Karpas-422 (cell line): ENCODE results near the gene HGS. TPM values are rescaled to one million over a fixed set of nuclear protein-coding genes. Genes with fewer than 3 reads are reported as not detected.

Source experiments
- DNase-seq: peaks from one replicate; pipeline ENCODE4 v3.0.0-alpha.2; 2015
- H2AFZ ChIP-seq: fragments of 200-600 bp; sonication (generic); 2 replicates; pipeline ENCODE4 v1.6.1; 2014; ENCODE audit warnings: antibody characterized with exemption, low read length, mixed read lengths
- H3K27ac ChIP-seq: fragments of 200-600 bp; sonication (generic); 2 replicates; pipeline ENCODE4 v1.5.1; 2014; ENCODE audit warnings: mild to moderate bottlenecking, low read length, moderate library complexity
- H3K27me3 ChIP-seq: fragments of 200-600 bp; sonication (generic); 2 replicates; pipeline ENCODE4 v1.6.1; 2014; ENCODE audit warnings: low read length, mixed read lengths
- H3K36me3 ChIP-seq: fragments of 200-600 bp; sonication (generic); 2 replicates; pipeline ENCODE4 v1.6.1; 2014; ENCODE audit warnings: low read length, mixed read lengths; ENCODE audit not compliant: insufficient read depth
- H3K4me1 ChIP-seq: fragments of 200-600 bp; sonication (generic); 2 replicates; pipeline ENCODE4 v1.6.1; 2014; ENCODE audit warnings: mild to moderate bottlenecking, low read length, mixed read lengths
- H3K4me2 ChIP-seq: fragments of 200-600 bp; sonication (generic); 2 replicates; pipeline ENCODE4 v1.6.1; 2014; ENCODE audit warnings: low read length, low read depth, mild to moderate bottlenecking; ENCODE audit not compliant: poor library complexity, severe bottlenecking
- H3K4me3 ChIP-seq: fragments of 200-600 bp; sonication (generic); 2 replicates; pipeline ENCODE4 v1.5.1; 2014; ENCODE audit warnings: mild to moderate bottlenecking, antibody characterized with exemption, low read length, mixed read lengths
- H3K79me2 ChIP-seq: fragments of 200-600 bp; sonication (generic); 2 replicates; pipeline ENCODE4 v1.6.1; 2014; ENCODE audit warnings: mild to moderate bottlenecking, low read length, mixed read lengths
- H3K9ac ChIP-seq: fragments of 200-600 bp; sonication (generic); 2 replicates; pipeline ENCODE4 v1.6.0; 2014; ENCODE audit warnings: low read length
- H3K9me2 ChIP-seq: fragments of 200-600 bp; sonication (generic), shearing (Covaris generic); replicated peaks from 2 replicates; pipeline ENCODE4 v1.6.0; 2014; ENCODE audit warnings: mild to moderate bottlenecking, low read length, moderate library complexity; ENCODE audit not compliant: insufficient read depth
- H3K9me3 ChIP-seq: fragments of 300-700, 200-600 bp; sonication (generic); 2 replicates; pipeline ENCODE4 v1.6.1; 2014; ENCODE audit warnings: low read length, mixed read lengths
- H4K20me1 ChIP-seq: fragments of 200-600 bp; sonication (generic); 2 replicates; pipeline ENCODE4 v1.6.1; 2014; ENCODE audit warnings: mild to moderate bottlenecking, antibody characterized with exemption, low read length, low read depth; ENCODE audit not compliant: insufficient read depth
- total RNA-seq: library from RNA; depleted of rRNA; stranded (reverse); fragments of >200 nt; shearing (Covaris generic); gene quantifications from 2 replicates; pipeline ENCODE4 v1.2.3, GENCODE V29; 2014; ENCODE audit warnings: low replicate concordance

HGS gene
- total RNA-seq, 1 experiment from 2014 or later, result 57.2 TPM

DNA sequence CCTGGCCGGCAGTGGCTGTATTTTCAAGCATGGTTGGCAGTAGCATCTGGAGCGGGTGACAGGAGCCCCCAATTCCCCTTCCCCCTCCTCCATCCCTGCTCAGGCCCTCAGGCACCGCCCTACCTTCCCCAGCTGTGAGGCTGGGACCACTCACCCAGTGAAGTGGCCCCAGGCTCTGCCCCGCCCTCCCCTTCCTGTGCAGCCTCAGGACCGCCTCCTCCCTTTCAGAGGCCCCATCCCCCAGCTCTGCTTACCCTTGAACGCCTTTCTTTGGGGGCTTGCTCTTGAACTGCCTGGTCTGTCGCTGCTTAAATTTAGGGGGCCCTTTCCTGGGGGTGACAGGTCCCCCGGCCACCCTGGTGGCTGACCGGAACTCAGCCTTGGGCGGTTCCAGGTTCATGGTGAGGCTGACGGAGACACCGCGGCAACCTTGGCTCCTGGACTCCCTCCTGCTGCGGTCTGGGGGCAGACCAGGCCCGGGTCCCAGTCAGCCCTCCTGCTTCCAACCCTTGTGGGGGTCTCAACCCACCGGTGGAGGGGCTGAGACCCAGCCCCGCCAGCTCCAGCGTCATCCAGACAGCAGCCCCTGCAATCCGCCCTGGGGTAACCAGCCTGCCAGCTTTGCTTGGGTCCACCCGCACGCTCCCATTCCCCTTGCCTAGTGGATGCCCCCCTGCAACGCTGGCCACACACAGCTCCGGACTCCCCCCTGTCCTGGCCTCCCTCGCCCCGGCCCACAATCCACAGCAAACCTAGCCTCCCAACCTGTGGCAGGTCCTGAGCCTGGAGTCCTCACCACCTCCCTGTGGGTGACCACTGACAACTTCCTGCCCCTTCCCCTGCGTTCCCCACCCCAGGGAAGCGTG lies 30.7 kb upstream of the HGS start:
- H3K4me1 ChIP-seq, result no peaks in the 10 kb centered on the region
- no peak overlapping the region for H3K4me2 ChIP-seq
- no peak overlapping the region for H3K27ac ChIP-seq
- no peaks in the 10 kb centered on the region for H3K79me2 ChIP-seq
- H2AFZ ChIP-seq, result no peak overlapping the region
- no peaks in the 10 kb centered on the region for H3K9me3 ChIP-seq
- no peak for DNase-seq
- no peaks in the 10 kb centered on the region for H4K20me1 ChIP-seq
- no peaks in the 10 kb centered on the region for H3K36me3 ChIP-seq
- H3K4me3 ChIP-seq, result no peak overlapping the region
- H3K9ac ChIP-seq, result no peak overlapping the region
- no peaks in the 10 kb centered on the region for H3K9me2 ChIP-seq
- no peaks in the 10 kb centered on the region for H3K27me3 ChIP-seq

DNA sequence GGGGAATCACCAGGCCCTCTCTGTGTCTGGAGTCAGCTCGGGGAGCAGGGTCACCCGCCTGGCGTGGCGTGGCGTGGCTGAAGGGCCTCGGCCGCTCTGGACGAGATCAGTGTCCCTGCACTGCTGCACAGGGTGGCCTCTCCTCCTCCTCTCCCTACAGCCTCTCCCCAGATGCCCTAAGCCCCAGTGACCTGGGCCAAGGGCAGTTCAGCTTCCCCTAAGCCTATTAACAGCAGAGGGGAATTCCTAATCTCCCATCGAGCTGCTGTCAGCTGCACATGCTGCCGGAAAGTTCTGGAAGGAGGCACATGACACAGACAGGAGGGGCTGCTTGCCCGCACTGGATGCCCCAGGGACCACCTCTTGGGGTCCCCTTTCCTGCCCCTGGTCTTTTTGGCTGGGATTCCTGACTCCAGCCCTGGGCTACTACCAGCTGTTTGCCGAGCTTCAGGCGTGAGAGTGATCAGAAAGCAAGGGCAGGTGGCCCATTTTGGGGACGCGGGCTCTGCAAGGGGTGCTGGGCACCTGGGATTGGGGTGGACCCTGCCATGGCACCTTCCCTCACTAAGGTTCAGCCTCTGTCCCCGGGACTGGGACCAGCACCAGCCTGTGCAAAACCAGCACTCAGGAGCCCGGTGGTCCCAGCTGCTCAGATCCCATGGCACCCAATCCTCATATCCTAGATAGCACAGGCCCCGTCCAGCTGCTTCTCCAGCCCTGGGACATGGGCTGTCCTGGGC lies 28.3 kb upstream of the HGS start:
- Histone ChIP-seq H3K36me3 (no peaks in the 10 kb centered on the region), H3K4me2 (no peak overlapping the region), H3K4me1 (no peaks in the 10 kb centered on the region), H4K20me1 (no peaks in the 10 kb centered on the region), H3K79me2 (no peaks in the 10 kb centered on the region), H3K9me2 (no peaks in the 10 kb centered on the region), H3K9me3 (no peaks in the 10 kb centered on the region), H3K27ac (no peak overlapping the region), H2AFZ (no peak overlapping the region), H3K9ac (no peak overlapping the region), H3K27me3 (no peaks in the 10 kb centered on the region), H3K4me3 (no peak overlapping the region)
- DNase-seq, result no peak

DNA sequence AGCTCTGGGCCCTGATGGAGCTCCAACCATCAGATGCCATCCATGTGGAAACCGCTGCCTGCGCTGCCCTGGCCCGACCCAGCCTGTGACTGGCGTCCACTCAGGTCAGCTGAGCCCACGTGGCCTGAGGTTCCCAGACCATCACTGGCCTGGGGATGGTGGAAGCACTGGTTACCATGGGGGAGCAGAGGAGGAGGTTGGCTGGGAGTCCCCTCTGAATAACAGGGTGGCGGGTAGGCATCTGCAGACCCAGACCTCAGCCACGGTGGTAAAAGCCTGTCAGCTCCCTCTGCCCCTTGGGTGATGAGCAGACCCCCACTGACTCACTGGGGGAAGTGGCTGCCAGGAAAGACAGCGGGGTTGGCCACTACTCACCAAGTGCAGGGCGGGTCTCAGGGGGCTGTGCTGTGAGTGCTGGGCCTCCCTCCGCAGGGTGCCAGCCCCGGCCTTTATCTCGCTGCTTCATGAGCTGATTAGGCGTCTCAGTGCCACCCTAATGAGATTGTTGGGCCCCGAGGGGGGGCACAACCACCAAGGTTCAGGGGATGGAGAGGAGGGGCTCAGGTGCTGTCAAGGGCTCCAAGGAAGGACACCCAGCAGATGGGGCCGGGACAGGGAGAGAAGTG lies 27.6 kb upstream of the HGS start, which contains the start of gene PDE6G:
Gene PDE6G, minus strand, starts transcription at position 425 of the 626 bp plus-strand sequence. CDS start 3,237 bp downstream, outside the sequence.
- H3K4me2 ChIP-seq, result no peak within 1 kb of the TSS
- H3K9me2 ChIP-seq, result no peaks in the 10 kb centered on the region
- H3K79me2 ChIP-seq, result no peaks in the 10 kb centered on the region
- no peak within 1 kb of the TSS for H3K27ac ChIP-seq
- H3K4me1 ChIP-seq, result no peaks in the 10 kb centered on the region
- no peak within 1 kb of the TSS for H3K4me3 ChIP-seq
- no peak within 1 kb of the TSS for H2AFZ ChIP-seq
- no peak within 1 kb of the TSS for H3K9ac ChIP-seq
- H3K36me3 ChIP-seq, result no peaks in the 10 kb centered on the region
- DNase-seq, result no peak
- no peaks in the 10 kb centered on the region for H3K27me3 ChIP-seq
- H3K9me3 ChIP-seq, result no peaks in the 10 kb centered on the region
- H4K20me1 ChIP-seq, result no peaks in the 10 kb centered on the region

DNA sequence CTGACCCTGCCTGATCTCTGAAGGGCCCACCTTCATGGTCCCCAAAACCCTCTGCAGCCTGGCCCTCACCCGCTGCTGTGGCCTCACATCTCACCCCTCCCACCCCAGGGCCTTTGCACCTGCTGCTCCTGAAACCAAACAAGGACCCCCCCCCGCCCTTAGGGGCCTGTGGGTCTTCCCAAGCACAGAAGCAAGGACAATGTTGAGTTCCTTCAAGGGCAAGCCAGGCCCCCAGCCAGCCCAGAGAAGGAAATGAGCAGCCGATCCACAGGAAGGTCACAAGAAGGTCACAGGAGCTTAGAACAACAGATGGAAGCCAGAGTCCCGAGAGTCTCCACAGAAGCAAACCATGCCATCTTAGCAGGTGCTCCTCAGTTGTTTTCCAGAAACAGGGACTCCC lies 27.0 kb upstream of the HGS start:
- H3K27ac ChIP-seq, result no peak overlapping the region
- no peaks in the 10 kb centered on the region for H3K79me2 ChIP-seq
- no peaks in the 10 kb centered on the region for H4K20me1 ChIP-seq
- no peaks in the 10 kb centered on the region for H3K9me2 ChIP-seq
- no peak overlapping the region for H2AFZ ChIP-seq
- DNase-seq, result no peak
- H3K36me3 ChIP-seq, result no peaks in the 10 kb centered on the region
- H3K9ac ChIP-seq, result no peak overlapping the region
- H3K27me3 ChIP-seq, result no peaks in the 10 kb centered on the region
- H3K4me2 ChIP-seq, result no peak overlapping the region
- H3K4me1 ChIP-seq, result no peaks in the 10 kb centered on the region
- H3K9me3 ChIP-seq, result no peaks in the 10 kb centered on the region
- no peak overlapping the region for H3K4me3 ChIP-seq

DNA sequence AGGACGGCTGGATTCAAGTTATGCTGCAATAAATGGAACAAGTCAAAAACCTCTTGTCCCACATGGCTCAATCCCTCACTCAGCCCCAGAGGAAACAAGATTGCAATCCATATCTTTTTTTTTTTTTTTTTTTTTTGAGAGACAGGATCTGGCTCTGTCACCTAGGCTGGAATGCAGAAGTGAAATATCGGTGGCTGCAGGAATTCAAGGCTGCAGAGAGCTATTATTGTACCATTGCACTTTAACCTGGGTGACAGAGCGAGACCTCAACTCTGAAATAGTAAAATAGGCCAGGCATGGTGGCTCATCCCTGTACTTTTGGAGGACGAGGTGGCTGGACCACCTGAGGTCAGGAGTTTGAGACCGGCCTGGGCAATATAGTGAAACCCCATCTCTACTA lies 24.8 kb upstream of the HGS start:
- no peaks in the 10 kb centered on the region for H4K20me1 ChIP-seq
- no peaks in the 10 kb centered on the region for H3K79me2 ChIP-seq
- no peaks in the 10 kb centered on the region for H3K9me3 ChIP-seq
- H2AFZ ChIP-seq, result no peak overlapping the region
- no peaks in the 10 kb centered on the region for H3K9me2 ChIP-seq
- H3K9ac ChIP-seq, result no peak overlapping the region
- no peak overlapping the region for H3K4me3 ChIP-seq
- H3K4me1 ChIP-seq, result no peaks in the 10 kb centered on the region
- H3K4me2 ChIP-seq, result no peak overlapping the region
- H3K27me3 ChIP-seq, result no peaks in the 10 kb centered on the region
- H3K36me3 ChIP-seq, result no peaks in the 10 kb centered on the region
- DNase-seq, result no peak
- no peak overlapping the region for H3K27ac ChIP-seq

DNA sequence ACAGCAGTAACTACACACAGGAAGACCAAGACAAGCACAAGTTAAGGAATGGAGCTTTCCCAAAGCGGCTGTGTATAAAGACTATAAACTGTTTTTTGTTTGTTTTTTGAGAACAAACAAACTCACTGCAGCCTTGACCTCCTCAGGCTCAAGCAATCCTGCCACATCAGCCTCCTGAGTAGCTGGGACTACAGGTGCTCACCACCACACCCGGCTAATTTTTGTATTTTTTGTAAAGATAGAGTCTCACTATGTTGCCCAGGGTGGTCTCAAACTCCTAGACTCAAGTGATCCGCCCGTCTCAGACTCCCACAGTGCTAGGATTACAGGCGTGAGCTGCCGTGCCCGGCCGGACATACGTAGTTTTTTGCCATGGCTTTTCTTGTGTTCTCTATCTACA lies 23.4 kb upstream of the HGS start:
- Histone ChIP-seq H3K4me2 (no peak overlapping the region), H3K4me1 (peaks cover 7% of the 10 kb centered on the region), H3K79me2 (peaks cover 7% of the 10 kb centered on the region), H3K4me3 (no peak overlapping the region), H3K36me3 (peaks cover 13% of the 10 kb centered on the region; the same call in 1 of the 2 replicates), H4K20me1 (no peaks in the 10 kb centered on the region), H3K9ac (no peak overlapping the region), H3K9me2 (no peaks in the 10 kb centered on the region), H2AFZ (no peak overlapping the region), H3K9me3 (no peaks in the 10 kb centered on the region), H3K27ac (no peak overlapping the region), H3K27me3 (no peaks in the 10 kb centered on the region)
- no peak for DNase-seq

- no peaks in the 10 kb centered on the region for H3K9me2 ChIP-seq
- H3K4me1 ChIP-seq, result peaks cover 12% of the 10 kb centered on the region
- H3K27ac ChIP-seq, result no peak overlapping the region
Observed at GRCh38 chr17:81662002-81662401, 21.8 kb upstream of the HGS start.

DNA sequence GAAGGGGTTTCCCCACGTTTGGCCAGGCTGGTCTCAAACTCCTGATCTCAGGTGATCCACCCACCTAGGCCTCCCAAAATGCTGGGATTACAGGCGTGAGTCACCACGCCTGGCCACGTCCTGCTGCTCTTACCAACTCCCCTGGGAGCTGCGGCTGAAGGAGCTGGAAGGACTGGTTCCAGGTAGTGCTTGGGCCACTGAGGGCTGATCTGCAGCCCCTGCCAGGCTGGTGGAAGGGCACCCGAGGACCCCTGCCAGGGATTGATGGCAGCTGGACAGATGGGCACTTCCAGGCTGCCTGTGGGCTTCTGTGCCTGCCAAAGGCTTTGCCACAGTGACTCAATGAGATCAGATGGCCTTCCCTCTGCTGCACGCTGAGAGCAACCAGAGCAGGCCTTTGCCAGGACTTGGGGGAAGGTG lies 19.8 kb upstream of the HGS start:
- Histone ChIP-seq H2AFZ (no peak overlapping the region), H3K9me2 (no peaks in the 10 kb centered on the region), H3K36me3 (peaks cover 24% of the 10 kb centered on the region; the same call in 1 of the 2 replicates), H3K4me2 (no peak overlapping the region), H3K27ac (no peak overlapping the region), H3K9ac (no peak overlapping the region), H3K79me2 (peaks cover 40% of the 10 kb centered on the region), H4K20me1 (no peaks in the 10 kb centered on the region), H3K4me1 (peaks cover 24% of the 10 kb centered on the region), H3K27me3 (no peaks in the 10 kb centered on the region), H3K4me3 (no peak overlapping the region), H3K9me3 (no peaks in the 10 kb centered on the region)
- no peak for DNase-seq

More at GRCh38 chr17:81662002-81662401, 21.8 kb upstream of the HGS start:
- Histone ChIP-seq H3K9me3 (no peaks in the 10 kb centered on the region), H3K9ac (no peak overlapping the region), H3K27me3 (no peaks in the 10 kb centered on the region), H3K4me2 (no peak overlapping the region), H4K20me1 (no peaks in the 10 kb centered on the region), H3K79me2 (peaks cover 22% of the 10 kb centered on the region), H3K4me3 (no peak overlapping the region), H2AFZ (no peak overlapping the region), H3K36me3 (peaks cover 13% of the 10 kb centered on the region; the same call in 1 of the 2 replicates)
- no peak for DNase-seq
